Measurements from ENCODE around the gene TFF1. TPM values are rescaled to one million over a fixed set of nuclear protein-coding genes. Genes with fewer than 3 reads are reported as not detected.

Gene TFF1
- total RNA-seq, 1 experiment from 2014 or later = 2.2 TPM

- CTCF ChIA-PET = no interaction called here
- Histone ChIP-seq H3K4me3 (no peak overlapping the region), H3K36me3 (ENCODE audit: low read depth) (no peaks in the 10 kb centered on the region), H3K79me2 (ENCODE audit: low read depth) (no peaks in the 10 kb centered on the region), H4K20me1 (ENCODE audit: insufficient read depth) (no peaks in the 10 kb centered on the region), H3F3A (ENCODE audit: insufficient read depth, low read depth) (no peaks in the 10 kb centered on the region), H3K27me3 (ENCODE audit: insufficient read depth, low read depth) (no peaks in the 10 kb centered on the region), H3K9me2 (ENCODE audit: insufficient read depth) (no peaks in the 10 kb centered on the region), H3K9me3 (ENCODE audit: insufficient read depth, low read depth) (no peaks in the 10 kb centered on the region), H3K4me2 (no peak overlapping the region), H2AFZ (no peak overlapping the region), H3K4me1 (replicated peaks; ENCODE audit: insufficient read depth) (0 out of 2 replicates have a peak, but pooled peaks cover under 1% of the 10 kb centered on the region), H3K27ac (no peak overlapping the region)
- TF ChIP-seq EZH2 (IDR thresholded peaks at IDR 0.05; ENCODE audit: low read depth) (no peak), CTCF (conservative IDR thresholded peaks at IDR 0.05) (no peak)
- intact Hi-C loops (cut with micrococcal nuclease; ENCODE audit: unreplicated experiment) = no loop called here
- no peak for DNase-seq
- no TSS peak for BruUV-seq (replicated peaks)
- POLR2A ChIA-PET (ENCODE audit: unreplicated experiment) = no interaction called here
Measured at GRCh38 chr21:42356650-42357049, 9.7 kb downstream of the TFF1 start.

GRCh38 chr21:42356046-42356445 is 10.3 kb downstream of the TFF1 start:
- no peak overlapping the region for H2AFZ ChIP-seq
- no peaks in the 10 kb centered on the region for H3K79me2 ChIP-seq (ENCODE audit: low read depth)
- no TSS peak for BruUV-seq (replicated peaks)
- CTCF ChIA-PET = no interaction called here
- no peak overlapping the region for H3K4me2 ChIP-seq
- H4K20me1 ChIP-seq (ENCODE audit: insufficient read depth) = no peaks in the 10 kb centered on the region
- peaks cover 6% of the 10 kb centered on the region; the same call in 1 of the 2 replicates for H3K4me1 ChIP-seq (replicated peaks; ENCODE audit: insufficient read depth)
- no peak for TF ChIP-seq EZH2 (IDR thresholded peaks at IDR 0.05; ENCODE audit: low read depth)
- TF ChIP-seq CTCF (conservative IDR thresholded peaks at IDR 0.05) = no peak
- intact Hi-C loops (cut with micrococcal nuclease; ENCODE audit: unreplicated experiment) = no loop called here
- no peak overlapping the region for H3K27ac ChIP-seq
- no peaks in the 10 kb centered on the region for H3K27me3 ChIP-seq (ENCODE audit: insufficient read depth, low read depth)
- DNase-seq = no peak
- H3K36me3 ChIP-seq (ENCODE audit: low read depth) = no peaks in the 10 kb centered on the region
- no peak overlapping the region for H3K4me3 ChIP-seq
- no peaks in the 10 kb centered on the region for H3K9me3 ChIP-seq (ENCODE audit: insufficient read depth, low read depth)
- POLR2A ChIA-PET (ENCODE audit: unreplicated experiment) = no interaction called here
- no peaks in the 10 kb centered on the region for H3K9me2 ChIP-seq (ENCODE audit: insufficient read depth)
- no peaks in the 10 kb centered on the region for H3F3A ChIP-seq (ENCODE audit: insufficient read depth, low read depth)

- Histone ChIP-seq H3K4me2 (no peak overlapping the region), H4K20me1 (ENCODE audit: insufficient read depth) (no peaks in the 10 kb centered on the region), H3K27ac (no peak overlapping the region), H3F3A (ENCODE audit: insufficient read depth, low read depth) (no peaks in the 10 kb centered on the region), H3K9me2 (ENCODE audit: insufficient read depth) (no peaks in the 10 kb centered on the region), H3K4me1 (replicated peaks; ENCODE audit: insufficient read depth) (peaks cover 10% of the 10 kb centered on the region; the same call in 1 of the 2 replicates), H3K4me3 (no peak overlapping the region), H3K79me2 (ENCODE audit: low read depth) (no peaks in the 10 kb centered on the region), H2AFZ (no peak overlapping the region), H3K27me3 (ENCODE audit: insufficient read depth, low read depth) (no peaks in the 10 kb centered on the region), H3K36me3 (ENCODE audit: low read depth) (no peaks in the 10 kb centered on the region), H3K9me3 (ENCODE audit: insufficient read depth, low read depth) (no peaks in the 10 kb centered on the region)
- intact Hi-C loops (cut with micrococcal nuclease; ENCODE audit: unreplicated experiment) = no loop called here
- CTCF ChIA-PET = no interaction called here
- POLR2A ChIA-PET (ENCODE audit: unreplicated experiment) = no interaction called here
- no TSS peak for BruUV-seq (replicated peaks)
- DNase-seq = no peak
- TF ChIP-seq CTCF (conservative IDR thresholded peaks at IDR 0.05) (no peak), EZH2 (IDR thresholded peaks at IDR 0.05; ENCODE audit: low read depth) (no peak)
Measured at GRCh38 chr21:42353623-42354022, 12.7 kb downstream of the TFF1 start.
